ENCODE data around the gene GSTA1. TPM values are rescaled to one million over a fixed set of nuclear protein-coding genes. Genes with fewer than 3 reads are reported as not detected.

GSTA1 gene
- total RNA-seq, 4 donors from 2014 or later = not detected

DNA sequence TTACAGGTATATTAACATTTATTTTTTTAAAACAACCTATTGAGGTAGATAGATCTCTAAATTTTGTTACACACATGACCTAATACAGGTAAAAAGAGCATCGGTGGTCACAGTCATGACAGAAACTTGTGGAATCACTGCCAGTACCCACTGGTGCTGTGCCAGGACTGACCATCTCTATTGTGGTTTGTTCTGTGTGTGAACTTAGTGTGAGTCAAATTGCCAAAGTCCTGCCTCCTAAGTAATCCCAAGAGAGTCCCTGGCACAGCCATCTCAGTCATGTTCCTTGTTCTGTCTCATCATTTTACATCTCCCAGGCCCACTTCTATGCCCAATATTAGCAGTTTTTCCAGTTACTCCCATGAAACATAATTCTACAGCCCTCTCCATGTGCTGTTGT lies 61.7 kb downstream of the GSTA1 start:
- no peak overlapping the region for H3K27ac ChIP-seq (replicated peaks in 1 of 4)
- H3K27me3 ChIP-seq = no peaks in the 10 kb centered on the region
- TF ChIP-seq POLR2A (IDR thresholded peaks at IDR 0.05; ENCODE audit: low read depth) (no peak), POLR2AphosphoS5 (IDR thresholded peaks at IDR 0.05) (no peak), EP300 (IDR thresholded peaks at IDR 0.05) (no peak)
- TF ChIP-seq, protein P1, sequence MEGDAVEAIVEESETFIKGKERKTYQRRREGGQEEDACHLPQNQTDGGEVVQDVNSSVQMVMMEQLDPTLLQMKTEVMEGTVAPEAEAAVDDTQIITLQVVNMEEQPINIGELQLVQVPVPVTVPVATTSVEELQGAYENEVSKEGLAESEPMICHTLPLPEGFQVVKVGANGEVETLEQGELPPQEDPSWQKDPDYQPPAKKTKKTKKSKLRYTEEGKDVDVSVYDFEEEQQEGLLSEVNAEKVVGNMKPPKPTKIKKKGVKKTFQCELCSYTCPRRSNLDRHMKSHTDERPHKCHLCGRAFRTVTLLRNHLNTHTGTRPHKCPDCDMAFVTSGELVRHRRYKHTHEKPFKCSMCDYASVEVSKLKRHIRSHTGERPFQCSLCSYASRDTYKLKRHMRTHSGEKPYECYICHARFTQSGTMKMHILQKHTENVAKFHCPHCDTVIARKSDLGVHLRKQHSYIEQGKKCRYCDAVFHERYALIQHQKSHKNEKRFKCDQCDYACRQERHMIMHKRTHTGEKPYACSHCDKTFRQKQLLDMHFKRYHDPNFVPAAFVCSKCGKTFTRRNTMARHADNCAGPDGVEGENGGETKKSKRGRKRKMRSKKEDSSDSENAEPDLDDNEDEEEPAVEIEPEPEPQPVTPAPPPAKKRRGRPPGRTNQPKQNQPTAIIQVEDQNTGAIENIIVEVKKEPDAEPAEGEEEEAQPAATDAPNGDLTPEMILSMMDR (IDR thresholded peaks at IDR 0.05) = no peak
- intact Hi-C loops (cut with DNase I) = no loop called here
- no peak overlapping the region for H3K4me3 ChIP-seq
- H3K36me3 ChIP-seq = no peaks in the 10 kb centered on the region
- WGBS = 78% methylated on average over 1 of the region's 1 CpG
- no peaks in the 10 kb centered on the region for H3K4me1 ChIP-seq
- peak; percentile 47 for DNase-seq (ENCODE audit: extremely low spot score)
- H3K9me3 ChIP-seq = peaks cover 0 to 7% (median 3%) of the 10 kb centered on the region in 4 donors

Other genes starting within 250 kb of the GSTA1 start
- gene TRAM2, start 226.8 kb downstream of the GSTA1 start, total RNA-seq = 10 to 100 TPM; 13.3 to 23.8 (median 18.5) TPM
- gene TMEM14A, start 132.7 kb downstream of the GSTA1 start, total RNA-seq = 10 to 100 TPM; 19.2 to 31.1 (median 21.9) TPM
- not detected for gene GSTA2, start 40.3 kb downstream of the GSTA1 start, total RNA-seq
- gene GSTA5, start 37.0 kb upstream of the GSTA1 start, total RNA-seq = not detected
- not detected for gene GSTA3, start 105.9 kb upstream of the GSTA1 start, total RNA-seq
- 10 to 100 TPM; 16.6 to 23.2 (median 17.7) TPM for gene GSTA4, start 191.5 kb upstream of the GSTA1 start, total RNA-seq